IPS DF 19.7 (cell line): ENCODE results near the gene DCAF6.

Experiments used
- DNase-seq: peaks from one replicate; pipeline ENCODE4 v3.0.0-alpha.2; 2013; ENCODE audit warnings: low read depth, low spot score

DCAF6 gene

DNA sequence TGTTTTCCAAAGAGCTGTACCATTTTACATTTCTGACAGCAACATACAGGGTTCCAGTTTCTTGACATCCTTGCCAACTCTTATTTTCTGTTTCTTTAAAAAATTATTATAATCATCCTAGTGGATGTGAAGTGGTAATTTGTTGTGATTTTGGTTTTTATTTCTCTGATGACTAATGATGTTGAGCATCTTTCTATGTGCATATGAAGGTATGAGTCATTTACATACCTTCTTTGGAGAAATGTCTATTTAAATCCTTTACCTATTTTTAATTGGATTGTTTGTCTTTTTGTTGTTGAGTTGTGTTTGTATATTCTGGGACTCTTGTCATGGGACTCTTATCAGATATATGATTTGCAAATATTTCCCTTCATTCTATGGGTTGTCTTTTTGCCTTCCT, 21.2 kb downstream of the DCAF6 start:
- DNase-seq, result no peak

DNA sequence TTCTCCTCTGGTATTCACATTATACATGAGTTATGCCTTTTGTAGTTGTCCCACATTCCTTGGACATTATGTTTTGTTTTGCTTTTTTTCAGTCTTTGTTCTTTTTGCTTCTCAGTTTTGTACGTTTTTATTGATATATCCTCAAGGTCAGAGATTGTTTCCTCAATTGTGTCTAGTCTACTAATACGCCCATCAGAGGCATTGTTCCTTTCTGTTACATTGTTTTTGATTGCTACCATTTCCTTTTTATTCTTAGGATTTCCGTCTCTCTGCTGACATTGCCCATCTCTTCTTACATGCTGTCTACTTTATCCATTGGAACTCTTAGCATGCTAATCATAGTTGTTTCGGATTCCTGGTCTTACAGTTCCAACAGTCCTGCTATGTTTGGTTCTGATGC, 28.2 kb downstream of the DCAF6 start:
- no peak for DNase-seq

DNA sequence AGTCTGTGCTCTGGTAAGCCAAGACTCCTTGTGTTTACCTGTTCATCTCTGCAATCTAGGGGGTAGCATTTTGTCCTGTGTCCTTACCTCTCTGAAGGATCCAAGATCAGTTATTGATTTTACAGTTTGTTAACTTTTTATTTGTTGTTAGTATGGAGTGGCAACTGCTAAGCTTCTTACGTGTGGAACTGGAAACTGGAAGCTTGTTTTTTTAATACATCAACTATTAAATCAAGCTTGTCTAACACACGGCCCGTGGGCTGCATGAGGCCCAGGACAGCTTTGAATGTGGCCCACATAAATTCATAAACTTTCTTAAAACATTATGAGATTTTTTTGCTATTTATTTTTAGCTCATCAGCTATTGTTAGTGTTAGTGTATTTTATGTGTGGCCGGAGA, 29.6 kb downstream of the DCAF6 start:
- no peak for DNase-seq

DNA sequence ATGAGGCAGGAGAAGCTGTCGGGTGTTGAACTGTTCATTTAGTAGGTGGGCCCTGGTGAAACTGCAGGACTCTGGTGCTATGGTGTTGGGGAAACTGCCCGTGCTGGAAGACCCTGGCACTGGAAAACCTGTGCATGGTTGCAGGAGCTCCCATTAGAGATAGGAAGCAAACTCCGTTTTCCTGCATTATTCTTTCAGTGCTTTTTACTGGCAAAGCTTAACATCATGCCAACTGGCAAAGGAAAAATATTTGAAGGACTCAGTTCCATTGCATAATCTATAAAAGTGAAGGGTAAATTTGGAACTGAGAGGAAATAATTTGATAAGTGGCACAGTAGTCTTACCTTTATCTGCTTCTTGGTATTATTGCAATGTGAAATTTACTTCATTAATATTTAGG, 32.1 kb downstream of the DCAF6 start:
- no peak for DNase-seq

DNA sequence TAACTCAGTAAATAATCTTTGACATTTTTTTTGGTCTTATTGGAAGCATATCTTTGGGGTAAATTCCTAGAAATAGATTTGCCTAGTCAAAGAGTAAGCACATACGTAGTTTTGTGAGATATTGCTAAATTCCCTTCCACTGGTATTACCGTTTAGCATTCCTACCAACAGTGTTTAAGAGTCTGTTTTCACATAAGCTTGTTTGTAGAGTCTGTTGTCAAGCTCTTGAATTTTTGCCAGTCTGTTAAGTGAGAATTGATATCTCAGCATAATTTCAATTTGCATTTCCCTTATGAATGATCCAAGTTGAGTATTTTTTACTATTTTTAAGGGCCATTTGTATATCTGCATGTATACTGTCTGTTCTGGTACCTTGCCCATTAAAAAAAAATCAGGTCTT, 37.3 kb downstream of the DCAF6 start:
- DNase-seq, result no peak

DNA sequence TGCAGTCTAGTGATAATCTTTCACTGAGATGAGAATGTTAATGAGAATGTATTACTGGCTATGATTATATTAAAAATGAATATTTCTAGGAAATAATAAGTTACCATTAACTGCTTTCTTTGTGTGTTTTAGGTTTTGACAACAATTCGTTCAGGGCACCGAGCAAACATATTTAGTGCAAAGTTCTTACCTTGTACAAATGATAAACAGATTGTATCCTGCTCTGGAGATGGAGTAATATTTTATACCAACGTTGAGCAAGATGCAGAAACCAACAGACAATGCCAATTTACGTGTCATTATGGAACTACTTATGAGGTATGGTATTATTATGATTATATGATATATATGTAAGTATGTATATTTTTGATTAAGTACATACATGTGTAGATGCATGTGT, 38.2 kb downstream of the DCAF6 start:
- no peak for DNase-seq

DNA sequence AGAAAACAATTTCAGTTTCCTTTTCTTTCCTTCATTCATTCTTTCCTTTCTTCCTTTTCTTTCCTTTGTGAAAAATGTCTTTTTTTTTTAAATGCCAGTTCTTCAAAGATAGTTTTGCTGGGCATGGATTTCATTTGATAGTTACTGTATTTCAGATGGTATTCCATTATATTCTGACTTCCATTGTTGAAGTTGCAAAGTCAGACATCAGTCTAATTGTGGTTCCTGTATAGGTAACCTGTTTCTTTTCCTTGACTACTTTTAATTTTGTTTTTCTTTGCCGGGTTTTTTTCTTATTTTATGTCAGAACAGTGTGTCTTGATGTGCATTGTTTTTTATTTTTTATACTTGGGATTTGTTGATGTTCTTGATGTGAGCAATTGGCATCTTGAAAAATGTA, 40.8 kb downstream of the DCAF6 start:
- DNase-seq, result no peak

DNA sequence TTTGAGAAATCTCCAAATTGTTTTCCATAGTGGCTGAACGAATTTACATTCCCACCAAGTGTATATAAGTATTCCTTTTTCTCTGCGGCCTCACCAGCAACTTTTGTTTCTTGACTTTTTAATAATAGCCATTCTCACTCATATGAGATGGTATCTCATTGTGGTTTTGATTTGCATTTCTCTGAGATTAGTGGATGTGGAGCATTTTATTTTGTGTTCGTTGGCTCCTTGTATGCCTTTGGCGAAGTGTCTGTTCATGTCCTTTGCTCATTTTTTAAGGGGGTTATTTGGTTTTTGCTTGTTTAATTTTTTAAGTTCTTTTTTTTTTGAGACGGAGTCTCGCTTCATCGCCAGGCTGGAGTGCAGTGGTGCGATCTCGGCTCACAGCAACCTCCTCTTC, 45.5 kb downstream of the DCAF6 start:
- DNase-seq, result no peak

DNA sequence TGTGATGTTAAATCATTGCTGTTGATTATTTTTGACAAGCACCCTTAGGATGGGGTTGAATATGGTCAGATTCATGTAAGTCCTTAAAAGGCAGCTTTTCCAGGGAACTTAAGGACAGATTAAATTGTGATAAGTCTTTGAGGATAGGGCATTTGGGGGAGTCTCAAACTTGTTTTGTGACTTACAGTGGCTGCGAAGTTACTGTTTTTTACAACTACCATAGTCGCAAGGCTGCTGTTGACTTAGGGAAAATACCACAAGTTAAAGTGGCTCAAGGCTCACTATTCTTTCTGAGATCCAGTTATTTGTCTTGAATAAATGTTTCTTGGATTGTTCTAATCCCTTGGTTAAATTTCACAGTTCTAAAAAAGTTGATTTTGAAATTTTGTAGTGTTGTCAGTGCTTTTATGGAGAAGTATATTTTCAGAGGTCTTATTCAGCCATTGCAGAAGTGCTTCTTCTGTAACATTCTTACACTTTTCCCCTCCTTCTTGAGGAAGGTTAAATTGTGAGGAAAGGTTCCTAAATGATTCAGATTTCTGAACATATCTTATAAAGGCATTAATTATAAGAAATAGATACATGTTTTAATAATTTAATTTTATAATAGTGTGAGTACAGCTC, 47.4 kb downstream of the DCAF6 start:
- no peak for DNase-seq

DNA sequence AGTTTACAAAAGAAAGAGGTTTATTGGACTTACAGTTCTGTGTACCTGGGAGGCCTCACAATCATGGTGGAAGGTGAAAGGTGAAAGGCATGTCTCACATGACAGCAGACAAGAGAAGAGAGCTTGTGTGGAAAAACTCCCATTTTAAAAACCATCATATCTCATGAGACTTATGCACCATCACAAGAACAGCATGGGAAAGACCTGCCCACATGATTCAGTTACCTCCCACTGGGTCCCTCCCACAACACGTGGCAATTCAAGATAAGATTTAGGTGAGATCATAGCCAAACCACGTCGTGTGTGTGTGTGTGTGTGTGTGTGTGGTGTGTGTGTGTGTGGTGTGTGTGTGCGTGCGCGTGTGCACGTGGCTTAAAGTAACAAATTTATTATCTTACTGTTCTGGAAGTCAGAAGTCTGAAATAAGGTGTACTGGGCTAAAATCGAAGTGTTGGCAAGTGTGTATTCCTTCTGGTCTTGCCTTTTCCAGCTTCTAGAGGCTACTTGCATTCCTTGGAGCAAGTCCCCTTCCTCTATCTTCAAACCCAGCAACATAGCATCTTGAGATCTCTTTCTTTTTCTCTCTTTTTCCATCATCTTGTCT, 48.5 kb downstream of the DCAF6 start:
- no peak for DNase-seq

DNA sequence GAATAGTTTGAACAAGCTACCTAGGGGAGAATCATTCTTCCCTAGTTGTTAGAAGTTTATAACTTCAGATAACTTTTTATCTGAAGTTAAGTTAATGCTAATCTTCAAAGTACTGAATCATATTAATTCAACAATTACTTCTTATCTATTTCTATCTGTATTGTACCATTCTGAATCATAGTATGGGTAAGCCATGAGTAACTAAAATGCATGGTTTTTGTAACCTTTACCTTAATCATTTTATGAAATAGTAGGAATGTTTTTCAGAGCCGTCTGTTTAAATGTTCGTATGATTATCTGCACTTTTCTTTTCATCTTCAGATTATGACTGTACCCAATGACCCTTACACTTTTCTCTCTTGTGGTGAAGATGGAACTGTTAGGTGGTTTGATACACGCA, 50.7 kb downstream of the DCAF6 start:
- DNase-seq, result no peak

DNA sequence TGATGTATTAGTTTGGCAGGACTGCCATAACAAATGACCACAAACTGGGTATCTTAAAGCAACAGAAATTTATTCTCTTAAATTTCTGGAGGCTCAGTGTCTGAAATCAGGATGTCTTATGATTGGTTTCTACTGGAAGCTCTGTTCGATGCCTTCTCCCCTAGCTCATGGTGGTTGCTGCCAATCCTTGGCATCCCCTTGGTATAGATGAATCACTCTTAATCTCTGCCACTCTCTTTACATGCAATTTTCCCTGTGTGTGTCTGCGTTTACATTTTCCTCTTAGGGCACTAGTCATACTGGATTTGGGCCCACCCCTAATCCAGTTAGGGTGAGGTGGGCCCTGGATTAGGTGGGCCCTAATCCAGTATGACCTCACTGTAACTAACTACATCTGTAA, 55.1 kb downstream of the DCAF6 start:
- no peak for DNase-seq

DNA sequence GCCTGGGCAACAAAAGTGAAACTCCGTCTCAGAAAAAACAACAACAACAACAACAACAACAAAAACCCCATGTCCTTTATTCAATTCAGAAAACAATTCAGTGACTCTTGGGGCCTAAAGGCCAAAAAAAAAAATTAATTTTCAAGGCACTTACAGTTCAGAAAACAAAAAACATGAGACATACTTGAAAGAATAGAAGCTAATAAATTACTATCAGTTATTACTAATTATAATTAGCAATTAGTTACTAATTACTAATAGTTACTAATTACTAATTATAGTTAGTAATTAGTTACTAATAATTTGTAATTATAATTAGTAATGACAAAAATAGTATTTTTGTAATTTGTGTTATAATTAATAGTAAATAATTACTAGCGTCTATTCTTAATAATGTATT, 57.2 kb downstream of the DCAF6 start:
- no peak for DNase-seq

DNA sequence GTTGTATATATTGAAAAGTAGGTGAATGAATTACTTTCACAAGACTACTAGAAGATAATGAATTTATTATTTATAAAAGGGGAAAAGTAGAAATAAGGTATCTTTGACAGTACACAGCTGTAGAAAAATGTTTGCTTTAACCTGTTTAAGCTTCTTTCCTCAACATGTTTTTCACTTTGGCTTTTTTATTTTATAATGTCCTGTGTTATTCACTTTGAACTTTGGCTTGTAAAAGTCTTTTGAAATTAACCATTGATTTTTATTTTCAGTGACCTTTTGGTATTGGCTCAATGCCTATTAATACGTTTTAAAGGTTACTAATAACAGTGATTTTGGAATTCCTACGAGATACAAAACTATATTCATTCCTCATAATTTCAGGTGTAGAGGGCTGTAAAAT, 58.1 kb downstream of the DCAF6 start:
- DNase-seq, result no peak

DNA sequence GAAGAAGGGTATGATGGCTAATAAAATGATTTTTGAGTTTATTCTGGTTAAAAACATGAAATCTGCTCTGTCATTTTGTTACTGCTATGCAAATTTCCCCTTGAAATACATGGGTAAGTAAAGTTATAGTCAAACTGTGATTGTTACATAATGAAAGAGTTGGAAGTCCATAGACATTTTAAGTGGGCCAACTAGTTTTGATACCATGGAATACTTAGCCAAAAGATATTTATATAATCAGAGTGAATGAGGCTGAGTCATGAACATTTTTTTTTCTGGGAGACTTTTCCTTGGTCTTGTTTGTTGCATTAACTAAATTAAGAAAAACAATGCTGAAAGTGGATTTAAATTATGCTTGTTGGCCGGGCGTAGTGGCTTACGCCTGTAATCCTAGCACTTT, 58.6 kb downstream of the DCAF6 start:
- DNase-seq, result no peak

DNA sequence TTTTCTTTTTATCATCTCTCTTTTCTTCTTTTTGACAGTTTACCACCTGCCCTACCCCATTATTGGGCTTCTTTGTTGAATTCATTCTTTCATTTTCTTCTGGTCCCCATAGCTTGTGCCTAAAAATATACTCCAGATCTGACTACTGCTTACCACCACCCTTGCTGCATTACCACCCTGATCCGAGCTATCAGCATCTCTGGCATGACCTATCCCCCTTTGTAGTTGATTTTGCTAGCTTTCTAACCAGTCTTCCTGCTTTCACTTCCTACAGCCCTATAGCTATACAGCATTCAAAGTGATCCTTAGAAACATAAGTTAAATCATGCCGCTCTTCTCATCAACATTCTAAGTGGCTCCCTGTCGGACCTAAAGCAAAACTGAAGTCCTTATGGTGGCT, 59.8 kb downstream of the DCAF6 start:
- DNase-seq, result no peak

DNA sequence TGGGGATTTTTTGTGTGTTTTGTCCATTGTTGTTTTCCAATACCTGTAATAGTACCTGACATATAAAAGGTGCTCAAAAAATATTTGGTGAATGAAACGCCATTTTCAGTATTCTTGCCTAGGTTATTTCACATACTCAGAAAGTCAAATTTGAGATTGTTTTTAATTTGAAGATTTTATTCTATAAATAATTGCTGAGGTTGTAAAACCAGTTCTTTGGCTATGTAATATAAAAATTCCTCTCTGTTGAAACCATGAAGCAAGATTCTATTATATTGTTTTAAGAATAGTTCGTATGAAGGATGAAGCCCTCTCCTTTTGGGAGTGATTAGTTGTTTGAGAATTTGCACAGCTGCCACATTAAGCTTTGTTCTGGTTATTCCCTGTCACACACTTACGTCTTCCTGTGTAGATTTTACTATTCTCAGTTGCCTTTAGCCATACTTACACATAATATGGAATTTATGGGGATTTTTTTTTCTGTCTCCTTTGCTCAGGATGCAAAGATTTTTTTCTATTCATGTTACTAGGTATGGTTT, 60.6 kb downstream of the DCAF6 start:
- no peak for DNase-seq

DNA sequence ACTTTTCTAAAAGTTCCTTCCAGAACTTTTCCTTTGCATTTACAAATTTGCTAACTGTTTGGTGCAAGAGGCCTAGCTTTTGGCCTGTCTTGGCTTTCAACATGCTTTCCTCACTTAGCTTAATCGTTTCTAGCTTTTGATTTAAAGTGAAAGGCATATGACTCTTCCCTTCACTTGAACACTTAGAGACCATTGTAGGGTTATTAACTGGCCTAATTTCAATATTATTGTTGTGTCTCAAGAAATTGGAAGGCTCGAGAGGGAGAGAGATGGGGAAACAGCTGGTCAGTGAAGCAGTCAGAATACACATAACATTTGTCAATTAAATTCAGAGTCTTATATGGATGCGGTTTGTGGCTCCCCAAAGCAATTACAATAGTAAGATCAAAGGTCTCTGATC, 63.4 kb downstream of the DCAF6 start:
- no peak for DNase-seq

DNA sequence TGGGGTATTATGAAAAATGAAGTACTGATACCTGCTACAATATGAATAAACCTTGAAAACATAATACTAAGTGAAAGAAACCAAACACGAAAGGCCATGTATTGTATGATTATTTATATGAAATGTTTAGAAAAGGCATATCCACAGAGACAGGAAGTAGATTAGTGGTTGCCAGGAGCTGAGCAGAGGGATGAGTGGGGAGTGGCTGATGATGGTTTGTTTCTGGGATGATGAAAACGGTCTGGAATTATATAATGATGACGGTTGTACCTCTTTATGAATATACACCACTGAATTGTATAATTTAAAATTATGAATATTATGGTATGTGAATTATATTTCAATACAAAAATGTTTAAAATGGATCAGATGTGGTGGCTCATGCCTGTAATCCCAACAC, 64.2 kb downstream of the DCAF6 start:
- DNase-seq, result no peak

DNA sequence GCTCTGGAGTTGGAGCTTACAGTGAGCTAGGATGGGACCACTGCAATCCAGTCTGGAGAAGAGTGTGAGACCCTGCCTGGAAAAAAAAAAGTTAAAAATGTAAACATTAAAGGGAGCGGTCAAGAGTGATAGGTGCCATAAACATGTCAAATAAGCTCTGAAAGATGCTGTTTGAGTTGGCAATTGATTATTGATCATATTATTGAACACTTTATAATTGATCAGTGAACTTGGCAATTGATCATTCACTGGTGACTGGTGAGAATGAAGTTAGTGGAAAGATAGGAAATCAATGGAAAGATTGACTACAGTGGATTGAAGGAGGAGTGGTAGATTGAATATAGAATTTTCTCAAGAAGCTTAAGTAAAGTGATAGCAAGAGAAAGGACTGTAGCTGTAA, 64.7 kb downstream of the DCAF6 start:
- DNase-seq, result no peak

DNA sequence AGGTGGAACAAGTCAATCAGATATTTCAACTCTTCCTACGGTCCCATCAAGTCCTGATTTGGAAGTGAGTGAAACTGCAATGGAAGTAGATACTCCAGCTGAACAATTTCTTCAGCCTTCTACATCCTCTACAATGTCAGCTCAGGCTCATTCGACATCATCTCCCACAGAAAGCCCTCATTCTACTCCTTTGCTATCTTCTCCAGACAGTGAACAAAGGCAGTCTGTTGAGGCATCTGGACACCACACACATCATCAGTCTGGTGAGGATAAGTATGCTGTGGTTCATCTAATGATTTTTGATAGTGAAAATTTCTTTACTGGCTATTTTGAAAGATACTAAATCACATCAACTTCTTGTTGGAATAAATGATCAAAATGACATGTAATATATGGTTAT, 68.0 kb downstream of the DCAF6 start:
- DNase-seq, result no peak

DNA sequence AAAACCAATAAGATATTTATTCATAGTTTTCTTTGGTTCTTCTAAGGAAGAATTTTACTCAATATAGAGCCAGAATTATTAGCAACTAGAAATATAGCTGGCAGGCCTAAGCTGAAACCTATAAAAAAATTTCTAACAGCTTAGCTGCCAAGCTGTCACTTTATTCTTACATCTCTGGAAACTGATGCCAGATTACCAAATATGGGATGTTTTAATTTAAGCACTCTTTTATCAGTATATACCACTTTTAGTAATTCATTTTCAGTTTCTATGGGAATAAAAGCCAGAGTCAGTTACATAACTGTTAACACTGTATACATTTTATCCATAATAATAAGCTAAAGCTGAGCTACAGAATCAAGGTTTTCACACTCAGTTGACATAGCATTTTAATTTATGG, 69.0 kb downstream of the DCAF6 start:
- DNase-seq, result no peak

DNA sequence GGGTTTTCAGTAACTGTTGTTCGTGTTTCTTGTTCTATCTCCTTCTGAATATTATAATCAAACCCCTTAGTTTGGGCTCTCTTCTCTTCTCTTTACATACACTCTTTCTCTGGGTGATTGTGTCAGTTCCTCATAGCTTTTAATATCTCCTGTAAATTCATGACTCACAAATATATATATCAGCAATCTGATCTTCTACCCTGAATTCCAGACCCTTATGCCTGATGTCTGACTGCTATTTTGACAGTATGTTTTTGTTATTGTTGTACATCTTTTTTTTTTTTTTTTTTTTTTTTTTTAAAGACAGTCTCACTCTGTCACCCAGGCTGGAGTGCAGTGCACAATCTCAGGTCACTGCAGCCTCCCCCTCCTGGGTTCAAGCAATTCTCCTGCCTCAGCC, 71.2 kb downstream of the DCAF6 start:
- no peak for DNase-seq

DNA sequence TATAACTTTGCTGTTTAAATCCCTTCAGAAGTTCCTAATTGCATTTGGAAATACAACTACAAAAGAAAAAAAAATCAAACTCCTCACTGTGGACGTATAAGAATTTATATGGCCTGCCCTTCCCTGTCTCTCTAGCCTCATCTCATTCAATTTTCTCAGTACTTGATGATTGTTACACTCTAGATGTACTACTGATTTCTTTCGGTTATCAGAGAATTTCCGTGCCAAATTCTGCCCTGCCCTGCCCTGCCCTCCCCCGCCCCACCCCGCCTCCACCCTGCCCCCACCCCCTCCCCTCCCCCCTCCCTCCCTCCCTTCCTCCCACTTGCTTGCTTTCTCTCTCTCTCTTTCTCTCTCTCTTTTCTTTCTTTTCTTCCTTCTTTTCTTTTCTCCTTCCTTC, 72.1 kb downstream of the DCAF6 start:
- no peak for DNase-seq
